ENCODE data around the gene LMO4. TPM values are rescaled to one million over a fixed set of nuclear protein-coding genes. Genes with fewer than 3 reads are reported as not detected.

LMO4 gene
- total and polyA plus RNA-seq, 2 donors (not counting 1 experiment from before 2014, with no cell fraction given): 35.7 to 46.0 TPM

DNA sequence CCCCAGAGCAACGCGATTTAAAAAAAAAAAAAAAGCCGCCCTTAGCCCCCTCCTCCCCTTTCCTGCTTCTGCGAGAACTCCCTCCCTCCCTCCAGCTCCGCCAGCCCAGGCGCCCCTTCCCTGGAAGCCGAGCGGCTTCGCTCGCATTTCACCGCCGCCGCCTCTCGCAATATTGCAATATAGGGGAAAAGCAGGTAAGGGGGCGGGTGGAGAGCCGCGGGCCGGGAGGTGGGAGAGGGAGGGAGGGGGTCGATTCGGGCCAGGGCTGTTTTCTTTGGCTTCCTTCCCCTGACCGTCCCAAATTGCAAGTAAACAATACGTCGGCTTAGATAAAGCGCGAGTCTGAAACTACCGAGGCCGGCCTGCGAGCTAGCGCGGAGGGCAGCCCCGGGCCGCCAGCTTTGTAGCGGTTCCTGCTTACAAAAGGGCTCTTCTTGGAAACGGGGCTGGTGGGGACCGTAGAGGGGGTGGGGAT, 408 bp downstream of the LMO4 start:
- peak; percentile 2 for ATAC-seq (ENCODE audit: low read depth)
- Mint-ChIP-seq H3K4me3 (peak overlapping the region; percentile 83), H3K27ac (peak overlapping the region; percentile 99), H3K27me3 (no peaks in the 10 kb centered on the region), H3K4me1 (peaks cover 60% of the 10 kb centered on the region), H3K9me3 (ENCODE audit: insufficient read depth) (no peaks in the 10 kb centered on the region)
- Histone ChIP-seq H3K9ac (ENCODE audit: low read length) (peak overlapping the region; percentile 85), H3K9me3 (ENCODE audit: control extremely low read depth in 1 of 3, control insufficient read depth in 2 of 3, insufficient read depth in 1 of 3, low read length in 2 of 3) (no peaks in the 10 kb centered on the region), H3K27me3 (replicated peaks in 1 of 4; ENCODE audit: control extremely low read depth in 1 of 4, control insufficient read depth in 3 of 4, insufficient read depth in 4 of 4, low read length in 3 of 4) (no peaks in the 10 kb centered on the region), H3K79me2 (ENCODE audit: control insufficient read depth, insufficient read depth, low read length) (peaks cover 16% of the 10 kb centered on the region), H3K4me1 (ENCODE audit: control insufficient read depth in 2 of 2, insufficient read depth in 2 of 2, low read length in 2 of 2) (peaks cover 39 to 40% of the 10 kb centered on the region in 2 donors), H3K4me3 (ENCODE audit: control extremely low read depth in 1 of 5, extremely low read depth in 1 of 5, insufficient read depth in 1 of 5, low read depth in 2 of 5, low read length in 4 of 5) (peak overlapping the region; percentile 71 to 93 (median 76)), H3K4me2 (replicated peaks; ENCODE audit: low read depth, low read length, poor library complexity, severe bottlenecking) (peak overlapping the region; percentile 95), H3K36me3 (replicated peaks in 1 of 2; ENCODE audit: control extremely low read depth in 1 of 2, control insufficient read depth in 1 of 2, extremely low read depth in 1 of 2, insufficient read depth in 2 of 2, low read length in 1 of 2) (no peaks in the 10 kb centered on the region), H3K27ac (ENCODE audit: low read length in 2 of 2) (peak overlapping the region; percentile 80 to 84), H4K20me1 (ENCODE audit: control insufficient read depth, insufficient read depth, low read length, poor library complexity, severe bottlenecking) (no peaks in the 10 kb centered on the region), H2AFZ (ENCODE audit: insufficient read depth, low read depth, low read length, poor library complexity, severe bottlenecking) (peak overlapping the region; percentile 86)
- TF ChIP-seq, protein P1, sequence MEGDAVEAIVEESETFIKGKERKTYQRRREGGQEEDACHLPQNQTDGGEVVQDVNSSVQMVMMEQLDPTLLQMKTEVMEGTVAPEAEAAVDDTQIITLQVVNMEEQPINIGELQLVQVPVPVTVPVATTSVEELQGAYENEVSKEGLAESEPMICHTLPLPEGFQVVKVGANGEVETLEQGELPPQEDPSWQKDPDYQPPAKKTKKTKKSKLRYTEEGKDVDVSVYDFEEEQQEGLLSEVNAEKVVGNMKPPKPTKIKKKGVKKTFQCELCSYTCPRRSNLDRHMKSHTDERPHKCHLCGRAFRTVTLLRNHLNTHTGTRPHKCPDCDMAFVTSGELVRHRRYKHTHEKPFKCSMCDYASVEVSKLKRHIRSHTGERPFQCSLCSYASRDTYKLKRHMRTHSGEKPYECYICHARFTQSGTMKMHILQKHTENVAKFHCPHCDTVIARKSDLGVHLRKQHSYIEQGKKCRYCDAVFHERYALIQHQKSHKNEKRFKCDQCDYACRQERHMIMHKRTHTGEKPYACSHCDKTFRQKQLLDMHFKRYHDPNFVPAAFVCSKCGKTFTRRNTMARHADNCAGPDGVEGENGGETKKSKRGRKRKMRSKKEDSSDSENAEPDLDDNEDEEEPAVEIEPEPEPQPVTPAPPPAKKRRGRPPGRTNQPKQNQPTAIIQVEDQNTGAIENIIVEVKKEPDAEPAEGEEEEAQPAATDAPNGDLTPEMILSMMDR (IDR thresholded peaks at IDR 0.05): no peak
- no peak for TF ChIP-seq EZH2 (IDR thresholded peaks at IDR 0.05; ENCODE audit: borderline replicate concordance, insufficient read depth, low read depth, low read length, poor library complexity, severe bottlenecking)
- peak; percentile 61 for DNase-seq
- intact Hi-C loops (cut with micrococcal nuclease): loop anchor here (2.0 to 10.0 kb wide), 4 partner anchors 270 to 1356 kb away; partner anchors contain the start of gene PKN2
- WGBS (ENCODE audit: insufficient coverage): 0% methylated on average over 18 of the region's 35 CpGs
- CTCF ChIA-PET: interaction anchor here (0.6 to 10.2 kb wide), 10 partner anchors 12 to 1645 kb away, joined by 3 to 150 read pairs (median 4); partner anchors contain the start of genes ODF2L and SELENOF
- POLR2A ChIA-PET: interaction anchor here (0.7 kb wide), 4 partner anchors 14 to 632 kb away, joined by 3 to 4 read pairs (median 4); partner anchors contain the start of gene SH3GLB1

DNA sequence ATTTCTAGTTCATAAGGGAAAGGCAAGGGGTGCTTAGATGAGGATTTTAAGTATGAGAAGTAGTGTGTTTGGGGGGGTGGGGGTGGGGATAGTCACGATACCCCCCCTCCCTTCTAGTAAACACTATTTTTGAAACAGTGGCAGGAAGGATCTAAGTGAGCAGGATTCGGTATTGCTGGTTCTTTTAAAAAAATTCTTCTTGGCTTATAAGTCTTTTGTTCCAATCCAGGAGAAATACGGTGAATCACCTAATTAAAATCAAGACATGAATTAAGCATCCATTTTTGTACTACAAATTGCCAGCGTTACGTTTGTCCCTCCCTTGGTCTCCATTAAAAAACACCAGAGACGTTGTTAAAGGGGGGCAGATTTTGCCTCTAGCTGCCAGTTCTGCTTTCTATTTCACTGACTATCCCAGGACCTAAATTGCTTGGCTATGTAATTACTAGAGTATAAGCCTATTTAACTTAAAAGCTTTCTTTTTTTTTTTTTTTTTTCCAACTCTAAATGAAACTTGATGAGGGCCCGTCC, 911 bp downstream of the LMO4 start:
- Histone ChIP-seq H3K27me3 (replicated peaks in 1 of 4; ENCODE audit: control extremely low read depth in 1 of 4, control insufficient read depth in 3 of 4, insufficient read depth in 4 of 4, low read length in 3 of 4) (no peaks in the 10 kb centered on the region), H3K4me1 (ENCODE audit: control insufficient read depth in 2 of 2, insufficient read depth in 2 of 2, low read length in 2 of 2) (peaks cover 45% of the 10 kb centered on the region in 2 donors), H3K4me3 (ENCODE audit: control extremely low read depth in 1 of 5, extremely low read depth in 1 of 5, insufficient read depth in 1 of 5, low read depth in 2 of 5, low read length in 4 of 5) (peak overlapping the region; percentile 71 to 93 (median 76)), H3K36me3 (replicated peaks in 1 of 2; ENCODE audit: control extremely low read depth in 1 of 2, control insufficient read depth in 1 of 2, extremely low read depth in 1 of 2, insufficient read depth in 2 of 2, low read length in 1 of 2) (no peaks in the 10 kb centered on the region), H2AFZ (ENCODE audit: insufficient read depth, low read depth, low read length, poor library complexity, severe bottlenecking) (peak overlapping the region; percentile 86), H4K20me1 (ENCODE audit: control insufficient read depth, insufficient read depth, low read length, poor library complexity, severe bottlenecking) (no peaks in the 10 kb centered on the region), H3K4me2 (replicated peaks; ENCODE audit: low read depth, low read length, poor library complexity, severe bottlenecking) (peak overlapping the region; percentile 95), H3K9me3 (ENCODE audit: control extremely low read depth in 1 of 3, control insufficient read depth in 2 of 3, insufficient read depth in 1 of 3, low read length in 2 of 3) (no peaks in the 10 kb centered on the region), H3K27ac (ENCODE audit: low read length in 2 of 2) (peak overlapping the region; percentile 80 to 84), H3K9ac (ENCODE audit: low read length) (peak overlapping the region; percentile 85), H3K79me2 (ENCODE audit: control insufficient read depth, insufficient read depth, low read length) (peaks cover 20% of the 10 kb centered on the region)
- Mint-ChIP-seq H3K4me3 (peak overlapping the region; percentile 83), H3K27me3 (no peaks in the 10 kb centered on the region), H3K9me3 (ENCODE audit: insufficient read depth) (no peaks in the 10 kb centered on the region), H3K27ac (peak overlapping the region; percentile 99), H3K4me1 (peaks cover 65% of the 10 kb centered on the region)
- DNase-seq (peak; percentile 75), ATAC-seq (ENCODE audit: low read depth) (no peak)
- WGBS (ENCODE audit: insufficient coverage): 0% methylated on average over 2 of the region's 7 CpGs
- ChIA-PET CTCF (interaction anchor here (0.6 to 10.2 kb wide), 11 partner anchors 13 to 1645 kb away, joined by 3 to 150 read pairs (median 4); partner anchors contain the start of genes ODF2L and SELENOF), POLR2A (interaction anchor here (0.6 to 0.7 kb wide), 5 partner anchors 85 to 1661 kb away, joined by 3 to 5 read pairs (median 3); no protein-coding TSS in a partner anchor)
- intact Hi-C loops (cut with micrococcal nuclease): loop anchor here (2.0 to 10.0 kb wide), 5 partner anchors 271 to 1555 kb away; partner anchors contain the start of gene PKN2
- TF ChIP-seq EZH2 (IDR thresholded peaks at IDR 0.05; ENCODE audit: borderline replicate concordance, insufficient read depth, low read depth, low read length, poor library complexity, severe bottlenecking): no peak
- TF ChIP-seq, protein P1 (IDR thresholded peaks at IDR 0.05): no peak
